Measurements from ENCODE around the gene ASB6.
A peak's percentile ranks its signal among the peaks of the same experiment; 100 is the strongest.

ASB6 gene

GRCh38 chr9:129646654-129647053 lies 4.7 kb upstream of the ASB6 start:
- no peak for DNase-seq (ENCODE audit: low read depth, low spot score)
- in situ Hi-C loops (cut with HindIII; ENCODE audit: low sequenced_read_pairs): no loop called here
- TF ChIP-seq, protein P1, sequence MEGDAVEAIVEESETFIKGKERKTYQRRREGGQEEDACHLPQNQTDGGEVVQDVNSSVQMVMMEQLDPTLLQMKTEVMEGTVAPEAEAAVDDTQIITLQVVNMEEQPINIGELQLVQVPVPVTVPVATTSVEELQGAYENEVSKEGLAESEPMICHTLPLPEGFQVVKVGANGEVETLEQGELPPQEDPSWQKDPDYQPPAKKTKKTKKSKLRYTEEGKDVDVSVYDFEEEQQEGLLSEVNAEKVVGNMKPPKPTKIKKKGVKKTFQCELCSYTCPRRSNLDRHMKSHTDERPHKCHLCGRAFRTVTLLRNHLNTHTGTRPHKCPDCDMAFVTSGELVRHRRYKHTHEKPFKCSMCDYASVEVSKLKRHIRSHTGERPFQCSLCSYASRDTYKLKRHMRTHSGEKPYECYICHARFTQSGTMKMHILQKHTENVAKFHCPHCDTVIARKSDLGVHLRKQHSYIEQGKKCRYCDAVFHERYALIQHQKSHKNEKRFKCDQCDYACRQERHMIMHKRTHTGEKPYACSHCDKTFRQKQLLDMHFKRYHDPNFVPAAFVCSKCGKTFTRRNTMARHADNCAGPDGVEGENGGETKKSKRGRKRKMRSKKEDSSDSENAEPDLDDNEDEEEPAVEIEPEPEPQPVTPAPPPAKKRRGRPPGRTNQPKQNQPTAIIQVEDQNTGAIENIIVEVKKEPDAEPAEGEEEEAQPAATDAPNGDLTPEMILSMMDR (IDR thresholded peaks at IDR 0.05; ENCODE audit: low read depth, low read length): no peak
- no peak overlapping the region for H3K4me3 ChIP-seq (ENCODE audit: low read depth, low read length)

DNA sequence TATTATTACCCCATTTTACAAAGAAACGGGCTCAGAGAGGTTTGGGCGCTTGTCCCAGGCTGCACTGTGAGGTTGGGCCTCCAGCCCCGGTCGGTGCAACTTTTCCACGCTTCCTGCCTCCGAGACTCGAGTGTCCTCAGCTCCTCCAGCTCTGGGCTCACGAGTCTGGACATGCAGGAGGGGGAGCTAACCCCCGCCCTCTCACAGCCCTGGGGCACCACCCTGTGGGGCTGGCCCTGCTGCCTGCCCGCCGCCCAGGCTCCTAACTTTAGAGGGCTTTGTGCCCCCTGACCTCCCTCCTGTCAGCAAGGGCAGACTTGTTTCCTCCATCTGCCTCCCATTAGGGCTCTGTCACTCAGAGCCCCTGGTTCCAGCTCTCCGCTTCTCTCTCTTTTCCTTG lies 4.3 kb upstream of the ASB6 start:
- DNase-seq (ENCODE audit: low read depth, low spot score): no peak
- H3K4me3 ChIP-seq (ENCODE audit: low read depth, low read length): no peak overlapping the region
- in situ Hi-C loops (cut with HindIII; ENCODE audit: low sequenced_read_pairs): no loop called here
- TF ChIP-seq, protein P1 (IDR thresholded peaks at IDR 0.05; ENCODE audit: low read depth, low read length): no peak

- no peak for DNase-seq (ENCODE audit: low read depth, low spot score)
- no peak overlapping the region for H3K4me3 ChIP-seq (ENCODE audit: low read depth, low read length)
- TF ChIP-seq, protein P1 (IDR thresholded peaks at IDR 0.05; ENCODE audit: low read depth, low read length): no peak
- in situ Hi-C loops (cut with HindIII; ENCODE audit: low sequenced_read_pairs): no loop called here
Observed at GRCh38 chr9:129644902-129645301, 3.0 kb upstream of the ASB6 start.

DNA sequence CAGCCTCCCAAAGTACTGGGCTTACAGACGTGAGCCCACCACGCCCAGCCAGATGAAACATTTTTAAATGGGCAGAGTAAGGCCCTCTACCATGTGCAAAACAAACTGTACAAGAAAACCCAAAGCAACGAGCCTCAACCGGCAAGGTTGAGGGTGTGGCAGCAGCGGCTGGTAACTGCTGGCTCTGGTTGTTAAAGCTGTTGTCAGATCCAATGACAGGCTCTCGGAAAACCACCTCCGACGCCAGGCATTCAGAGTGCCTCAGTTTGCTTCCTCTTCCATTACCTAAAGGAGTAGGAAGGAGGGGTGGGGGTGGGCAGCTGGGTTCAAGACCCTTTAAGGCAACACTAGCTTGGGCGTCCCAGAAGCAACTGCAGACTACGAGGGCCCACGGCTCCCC lies 2.4 kb upstream of the ASB6 start:
- TF ChIP-seq, protein P1 (IDR thresholded peaks at IDR 0.05; ENCODE audit: low read depth, low read length): no peak
- H3K4me3 ChIP-seq (ENCODE audit: low read depth, low read length): no peak overlapping the region
- in situ Hi-C loops (cut with HindIII; ENCODE audit: low sequenced_read_pairs): no loop called here
- no peak for DNase-seq (ENCODE audit: low read depth, low spot score)

DNA sequence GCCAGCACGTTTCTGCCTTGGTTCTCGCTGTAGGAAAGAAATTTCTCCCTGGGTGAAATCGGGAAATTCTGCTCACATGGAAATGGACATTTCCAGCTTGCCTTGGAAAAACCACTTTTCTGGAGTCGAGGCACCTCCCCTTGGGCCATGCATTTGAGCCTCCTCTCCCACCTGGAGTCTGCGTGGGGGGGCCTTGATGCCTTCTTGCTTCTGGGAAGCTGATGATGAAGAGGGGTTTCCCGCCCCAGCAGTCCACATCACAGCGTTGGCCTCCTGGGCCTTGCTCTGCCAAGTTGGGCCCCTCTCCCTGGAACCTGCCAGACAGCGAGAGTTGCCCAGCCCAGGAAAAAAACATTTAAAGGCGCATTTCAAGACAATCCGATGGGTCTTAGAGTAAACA lies 1.8 kb upstream of the ASB6 start:
- no peak overlapping the region for H3K4me3 ChIP-seq (ENCODE audit: low read depth, low read length)
- no peak for DNase-seq (ENCODE audit: low read depth, low spot score)
- in situ Hi-C loops (cut with HindIII; ENCODE audit: low sequenced_read_pairs): no loop called here
- TF ChIP-seq, protein P1 (IDR thresholded peaks at IDR 0.05; ENCODE audit: low read depth, low read length): no peak

DNA sequence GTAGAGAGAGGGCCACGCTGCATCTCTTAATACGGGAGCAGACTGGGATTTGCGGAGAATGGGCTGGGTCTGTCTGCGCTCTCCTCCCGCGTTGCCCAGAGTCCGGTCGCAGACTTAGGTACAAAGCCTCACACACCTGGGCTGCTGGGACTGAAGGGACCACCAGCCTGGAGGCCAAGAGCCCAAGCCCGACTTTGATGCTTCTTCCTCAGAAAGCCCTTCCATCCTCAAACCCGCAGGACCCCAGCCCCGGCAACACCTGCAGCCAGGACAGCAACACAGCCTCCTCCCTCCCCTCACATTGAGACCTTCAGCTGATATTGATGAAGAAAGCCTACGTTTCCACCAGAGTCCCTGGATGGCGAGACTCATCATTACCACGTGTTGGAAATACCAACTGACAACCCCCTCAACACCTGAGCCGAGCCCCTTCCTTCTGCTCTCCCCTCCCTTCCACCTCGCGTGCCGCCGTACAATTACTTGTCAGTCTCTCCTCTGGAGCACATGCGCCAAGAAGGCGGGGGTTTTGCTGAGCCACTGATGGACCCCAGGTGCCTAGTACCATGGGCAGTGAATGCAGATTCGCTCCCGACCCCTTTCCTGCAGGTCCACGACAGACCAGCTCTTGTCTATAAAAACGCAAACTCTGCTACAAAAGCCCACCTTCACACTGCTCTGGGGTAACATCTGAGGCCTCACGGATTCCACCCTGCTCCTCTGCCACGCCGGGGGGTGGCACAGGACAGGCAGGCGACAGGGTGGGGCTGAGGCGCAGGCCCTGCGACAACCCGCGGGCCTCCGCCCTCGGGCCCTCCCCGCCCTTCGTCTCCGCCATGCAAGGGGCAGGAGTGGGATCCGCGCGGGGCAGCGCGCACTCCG lies 841 bp downstream of the ASB6 start:
- H3K4me3 ChIP-seq (ENCODE audit: low read depth, low read length): peak overlapping the region; percentile 96
- TF ChIP-seq, protein P1 (IDR thresholded peaks at IDR 0.05; ENCODE audit: low read depth, low read length): no peak
- no peak for DNase-seq (ENCODE audit: low read depth, low spot score)
- in situ Hi-C loops (cut with HindIII; ENCODE audit: low sequenced_read_pairs): no loop called here

Measured in astrocyte of the spinal cord (primary cell).